GM23338 (cell line): ENCODE measurements around the gene CRMP1. TPM values are rescaled to one million over a fixed set of nuclear protein-coding genes. Genes with fewer than 3 reads are reported as not detected.

Experiments used
- ATAC-seq: fragments of 200-7000 bp; cut with Tn5 transposase; 3 replicates; pipeline ENCODE4 v1.9.1; 2020
- DNase-seq: peaks from one replicate; pipeline ENCODE4 v3.0.0-alpha.2; 2015; ENCODE audit warnings: low spot score
- H2AFZ ChIP-seq: fragments of 200-600 bp; sonication (generic); 2 replicates; pipeline ENCODE4 v1.8.0; 2016; ENCODE audit warnings: antibody characterized with exemption, mild to moderate bottlenecking, moderate library complexity
- H3F3A ChIP-seq: fragments of 200-600 bp; sonication (generic); replicated peaks from 2 replicates; pipeline ENCODE4 v1.8.0; 2017; ENCODE audit warnings: antibody characterized with exemption, mixed run types, low read depth
- H3K27ac ChIP-seq: fragments of 200-600 bp; sonication (generic); 2 replicates; pipeline ENCODE4 v1.6.1; 2016; ENCODE audit warnings: low read depth
- H3K27me3 ChIP-seq: fragments of 200-600 bp; sonication (generic); 2 replicates; pipeline ENCODE4 v1.8.0; 2016; ENCODE audit warnings: mild to moderate bottlenecking, mixed run types, moderate library complexity; ENCODE audit not compliant: insufficient read depth
- H3K36me3 ChIP-seq: fragments of 200-600 bp; sonication (generic); 2 replicates; pipeline ENCODE4 v1.8.0; 2016; ENCODE audit warnings: mild to moderate bottlenecking; ENCODE audit not compliant: insufficient read depth
- H3K4me1 ChIP-seq: fragments of 200-600 bp; sonication (generic); 2 replicates; pipeline ENCODE4 v1.8.0; 2016; ENCODE audit warnings: mild to moderate bottlenecking, moderate library complexity; ENCODE audit not compliant: insufficient read depth
- H3K4me2 ChIP-seq: fragments of 200-600 bp; sonication (generic); 2 replicates; pipeline ENCODE4 v1.7.1; 2017; ENCODE audit warnings: mixed run types
- H3K4me3 ChIP-seq: fragments of 200-600 bp; sonication (generic); 2 replicates; pipeline ENCODE4 v1.6.1; 2016; ENCODE audit warnings: mixed run types
- H3K79me2 ChIP-seq: fragments of 200-600 bp; sonication (generic); replicated peaks from 2 replicates; pipeline ENCODE4 v1.8.0; 2017; ENCODE audit warnings: mild to moderate bottlenecking; ENCODE audit not compliant: insufficient read depth
- H3K9me2 ChIP-seq: fragments of 200-600 bp; sonication (generic); 2 replicates; pipeline ENCODE4 v1.8.0; 2017; ENCODE audit not compliant: insufficient read depth
- H4K20me1 ChIP-seq: fragments of 200-600 bp; sonication (generic); replicated peaks from 2 replicates; pipeline ENCODE4 v1.8.0; 2017; ENCODE audit warnings: mild to moderate bottlenecking; ENCODE audit not compliant: insufficient read depth
- H3K27ac Mint-ChIP-seq: 2 replicates; pipeline ENCODE4 v1.8.0; 2020; ENCODE audit warnings: inconsistent platforms, mild to moderate bottlenecking, moderate library complexity, mixed read lengths
- H3K27me3 Mint-ChIP-seq: 3 replicates; pipeline ENCODE4 v1.8.0; 2022; ENCODE audit warnings: low read depth, mild to moderate bottlenecking, moderate library complexity, mixed read lengths, inconsistent platforms; ENCODE audit not compliant: insufficient read depth, poor library complexity
- H3K36me3 Mint-ChIP-seq: 3 replicates; pipeline ENCODE4 v1.8.0; 2021; ENCODE audit warnings: low read depth, mild to moderate bottlenecking, inconsistent platforms, moderate library complexity, mixed read lengths
- H3K4me1 Mint-ChIP-seq: 3 replicates; pipeline ENCODE4 v1.8.0; 2020; ENCODE audit warnings: mild to moderate bottlenecking, inconsistent platforms, mixed read lengths
- H3K4me3 Mint-ChIP-seq: 3 replicates; pipeline ENCODE4 v1.8.0; 2021; ENCODE audit warnings: moderate library complexity, mild to moderate bottlenecking, inconsistent platforms, mixed read lengths
- H3K9me3 Mint-ChIP-seq: 3 replicates; pipeline ENCODE4 v1.8.0; 2020; ENCODE audit warnings: moderate library complexity, mild to moderate bottlenecking, inconsistent platforms, mixed read lengths
- CREB1 ChIP-seq: fragments of 250-450 bp; sonication (Bioruptor Pico); IDR thresholded peaks from 2 replicates; pipeline ENCODE4 v1.5.0; 2020; ENCODE audit warnings: low read depth, mild to moderate bottlenecking, moderate library complexity
- CTCF ChIP-seq, 2 experiments: fragments of 200-600 bp in 1 of 2; sonication (generic) in 1 of 2; conservative IDR thresholded peaks; 2 replicates each; pipeline versions ENCODE4 v1.5.1 to v1.6.1; 2016 to 2017; ENCODE audit warnings: antibody characterized with exemption in 2 of 2, low read depth in 2 of 2, mild to moderate bottlenecking in 2 of 2, moderate library complexity in 1 of 2
- ETS1 ChIP-seq: IDR thresholded peaks from 2 replicates; pipeline ENCODE4 v1.6.1; 2016; ENCODE audit warnings: antibody characterized with exemption
- EZH2 ChIP-seq: fragments of 200-600 bp; sonication (generic); IDR thresholded peaks from one replicate; pipeline ENCODE4 v1.8.0; 2017; ENCODE audit warnings: antibody characterized with exemption, mild to moderate bottlenecking, low read depth; ENCODE audit not compliant: unreplicated experiment
- JUNB ChIP-seq: IDR thresholded peaks from one replicate; pipeline ENCODE4 v1.6.1; 2016; ENCODE audit warnings: antibody characterized with exemption; ENCODE audit not compliant: unreplicated experiment
- POLR2AphosphoS5 ChIP-seq: IDR thresholded peaks from 2 replicates; pipeline ENCODE4 v1.6.1; 2016; ENCODE audit warnings: antibody characterized with exemption, low read depth
- REST ChIP-seq: IDR thresholded peaks from one replicate; pipeline ENCODE4 v1.6.1; 2018; ENCODE audit warnings: antibody characterized with exemption; ENCODE audit not compliant: unreplicated experiment
- polyA plus RNA-seq: library from polyadenylated mRNA; unstranded; fragments of >200 nt; fragmentation: Nextera tagmentation; extraction: Ambion mirVana; gene quantifications from 2 replicates; pipeline ENCODE4 v1.2.1, GENCODE V29; 2016
- total RNA-seq: library from RNA; depleted of rRNA; stranded (reverse); fragments of >200 nt; shearing (Covaris generic); gene quantifications from 2 replicates; pipeline ENCODE4 v1.2.3, GENCODE V29; 2014

Gene CRMP1
- total and polyA plus RNA-seq, 2 experiments from 2014 or later, result 52.7 to 146 TPM

- ATAC-seq, result peak; percentile 20
- TF ChIP-seq JUNB (no peak), CREB1 (CRISPR knock-in tag) (no peak), REST (peak; percentile 40), EZH2 (no peak), ETS1 (peak; percentile 21; the same call in 1 of the 2 replicates), POLR2AphosphoS5 (peak; percentile 41), CTCF (conservative IDR thresholded peaks at IDR 0.05; ENCODE audit: low read depth in 2 of 2) (no peak)
- 0 out of 2 replicates have a peak overlapping the region, but pooled peaks have one; percentile 9 for H3K27ac ChIP-seq
- H3K36me3 ChIP-seq, result no peaks in the 10 kb centered on the region
- H3K27me3 ChIP-seq, result peaks cover 32% of the 10 kb centered on the region
- no peaks in the 10 kb centered on the region for H3K9me2 ChIP-seq
- peaks cover 49% of the 10 kb centered on the region for H3K4me1 ChIP-seq
- H3K4me3 ChIP-seq, result peak overlapping the region; percentile 93
- peaks cover 59% of the 10 kb centered on the region for H3K4me1 Mint-ChIP-seq
- peak overlapping the region; percentile 85 for H3K4me3 Mint-ChIP-seq
- H4K20me1 ChIP-seq, result peaks cover 55% of the 10 kb centered on the region
- 0 out of 2 replicates have a peak overlapping the region, but pooled peaks have one; percentile 32 for H2AFZ ChIP-seq
- 0 out of 2 replicates have a peak, but pooled peaks cover 4% of the 10 kb centered on the region for H3F3A ChIP-seq
- peaks cover 40% of the 10 kb centered on the region for H3K27me3 Mint-ChIP-seq
- peak overlapping the region; percentile 96 for H3K4me2 ChIP-seq
- no peaks in the 10 kb centered on the region; the same call in 2 of the 3 replicates for H3K36me3 Mint-ChIP-seq
- peak; percentile 75 for DNase-seq
- peaks cover 57% of the 10 kb centered on the region for H3K79me2 ChIP-seq
- peaks cover 3% of the 10 kb centered on the region; the same call in 2 of the 3 replicates for H3K9me3 Mint-ChIP-seq
- H3K27ac Mint-ChIP-seq, result no peak overlapping the region
Observed at GRCh38 chr4:5887361-5888221, 5.3 kb downstream of the CRMP1 start.
